ENCODE data around the gene MRPL52.
"Not testable (repeated sequence)": the region's sequence is repeated elsewhere in the genome, so short reads cannot be mapped to it uniquely, and the experiment has no call there.

The MRPL52 gene

GRCh38 chr14:22852599-22852939 lies 22.9 kb downstream of the MRPL52 start:
- no peak for FAIRE-seq
- no peak for DNase-seq (ENCODE audit: low spot score)

GRCh38 chr14:22852940-22853767 lies 23.5 kb downstream of the MRPL52 start:
- DNase-seq (ENCODE audit: low spot score) (peak; percentile 80), FAIRE-seq (no peak)

GRCh38 chr14:22854296-22854695 lies 24.6 kb downstream of the MRPL52 start:
- FAIRE-seq: not testable (repeated sequence)

GRCh38 chr14:22854963-22855724 lies 25.5 kb downstream of the MRPL52 start:
- DNase-seq (ENCODE audit: low spot score) (no peak), FAIRE-seq (no peak)

More at GRCh38 chr14:22854296-22854695, 24.6 kb downstream of the MRPL52 start:
- DNase-seq (ENCODE audit: low spot score): not testable (repeated sequence)

- DNase-seq (ENCODE audit: low spot score): no peak
- FAIRE-seq: no peak
These were observed 26.7 kb downstream of the MRPL52 start for GRCh38 chr14:22856428-22856827.

GRCh38 chr14:22860377-22860776 lies 30.7 kb downstream of the MRPL52 start:
- not testable (repeated sequence) for DNase-seq (ENCODE audit: low spot score); FAIRE-seq

GRCh38 chr14:22861651-22862050 lies 32.0 kb downstream of the MRPL52 start:
- FAIRE-seq: no peak
- no peak for DNase-seq (ENCODE audit: low spot score)

GRCh38 chr14:22864979-22865378 lies 35.3 kb downstream of the MRPL52 start:
- DNase-seq (ENCODE audit: low spot score): no peak
- no peak for FAIRE-seq

GRCh38 chr14:22865424-22866405 lies 36.0 kb downstream of the MRPL52 start:
- DNase-seq (ENCODE audit: low spot score) (no peak), FAIRE-seq (no peak)

- FAIRE-seq (no peak), DNase-seq (ENCODE audit: low spot score) (no peak)
These were observed 37.2 kb downstream of the MRPL52 start for GRCh38 chr14:22866874-22867273.

GRCh38 chr14:22870811-22871223 lies 41.1 kb downstream of the MRPL52 start:
- DNase-seq (ENCODE audit: low spot score) (no peak), FAIRE-seq (no peak)

GRCh38 chr14:22871224-22872032 lies 41.7 kb downstream of the MRPL52 start, which contains the start of gene LRP10:
LRP10 (plus strand) TSS chr14:22871740; CDS start chr14:22872304, 564 bp downstream.
- no peak for FAIRE-seq

GRCh38 chr14:22872033-22872832 lies 42.5 kb downstream of the MRPL52 start:
- FAIRE-seq (no peak), DNase-seq (ENCODE audit: low spot score) (peak; percentile 86)

More at GRCh38 chr14:22871224-22872032, 41.7 kb downstream of the MRPL52 start, which contains the start of gene LRP10:
- DNase-seq (ENCODE audit: low spot score): peak; percentile 87

- DNase-seq (ENCODE audit: low spot score) (no peak), FAIRE-seq (no peak)
These were observed 43.3 kb downstream of the MRPL52 start for GRCh38 chr14:22872833-22873520.

- FAIRE-seq (no peak), DNase-seq (ENCODE audit: low spot score) (no peak)
These were observed 45.5 kb downstream of the MRPL52 start for GRCh38 chr14:22875003-22875747.

- DNase-seq (ENCODE audit: low spot score): no peak
- FAIRE-seq: no peak
These were observed 46.1 kb downstream of the MRPL52 start for GRCh38 chr14:22875748-22876319.

- DNase-seq (ENCODE audit: low spot score): no peak
These were observed 47.4 kb downstream of the MRPL52 start for GRCh38 chr14:22877000-22877501.

More at GRCh38 chr14:22877000-22877501, 47.4 kb downstream of the MRPL52 start:
- FAIRE-seq: no peak

Data from urothelium cell line (cell line).